NCI-H1417 (cell line): ENCODE data around the gene RTCA.
"Not testable (repeated sequence)": the region's sequence is repeated elsewhere in the genome, so short reads cannot be mapped to it uniquely, and the experiment has no call there.

Experiments used
- DNase-seq, 3 experiments: peaks; one replicate each; lab custom pipeline; 2025; lab: John Stamatoyannopoulos, UW

RTCA gene

GRCh38 chr1:100306735-100307313 is 40.8 kb downstream of the RTCA start:
- DNase-seq: no peak

DNA sequence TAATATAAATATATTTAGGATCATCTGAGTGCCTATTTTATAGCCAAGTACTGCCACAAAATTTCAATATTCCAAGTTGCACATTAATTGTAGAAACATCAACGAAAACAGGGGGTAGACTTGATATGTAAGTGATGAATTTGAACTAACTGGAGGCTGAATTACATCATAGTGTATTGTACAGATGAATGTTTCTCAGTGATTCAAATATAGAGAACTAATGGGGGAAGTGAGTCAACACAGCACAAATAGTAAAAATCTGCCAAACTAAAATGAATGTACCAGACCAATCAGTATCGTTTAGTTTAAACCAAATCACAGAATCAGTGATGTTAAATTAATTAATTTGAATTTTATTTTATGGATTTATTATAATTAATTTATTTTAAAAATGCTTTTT is 42.8 kb downstream of the RTCA start:
- no peak for DNase-seq

DNA sequence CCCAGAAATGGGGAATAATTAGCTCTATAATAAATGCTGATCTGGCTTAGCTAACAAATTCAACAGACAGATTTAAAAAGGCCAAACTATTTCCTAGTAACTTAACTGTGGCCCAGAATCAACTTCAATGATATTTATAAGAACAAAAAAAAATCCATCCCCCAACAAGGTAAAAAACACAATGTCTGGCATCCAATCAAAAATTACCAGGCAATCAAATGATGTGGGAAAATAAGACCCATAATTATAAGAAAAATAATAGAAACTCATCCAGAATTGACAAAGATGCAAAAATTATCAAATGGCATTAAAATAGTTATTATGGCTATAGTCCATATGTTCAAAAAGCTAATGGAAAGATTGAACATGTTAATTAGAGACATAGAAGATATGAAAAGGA is 43.8 kb downstream of the RTCA start:
- no peak for DNase-seq

DNA sequence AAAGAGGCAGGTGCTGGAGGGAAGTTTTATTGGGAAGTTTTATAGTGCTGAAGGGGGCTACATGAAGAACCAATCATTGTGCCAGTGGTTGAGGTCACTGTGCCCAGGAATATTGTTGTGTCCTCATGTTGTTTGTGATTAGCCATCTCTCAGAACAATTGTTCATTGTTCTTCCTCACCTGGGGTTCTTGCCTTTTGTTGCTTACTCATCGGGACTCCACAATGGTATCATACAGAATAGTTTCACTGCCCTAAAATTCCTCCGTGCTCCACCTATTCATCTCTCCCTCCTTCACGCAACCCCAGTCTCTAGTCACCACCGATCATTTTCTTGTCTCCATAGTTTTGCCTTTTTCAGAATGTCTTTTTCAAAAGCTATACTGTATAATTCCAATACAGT is 47.4 kb downstream of the RTCA start:
- DNase-seq: no peak

GRCh38 chr1:100316622-100317021 is 50.6 kb downstream of the RTCA start:
- no peak for DNase-seq

DNA sequence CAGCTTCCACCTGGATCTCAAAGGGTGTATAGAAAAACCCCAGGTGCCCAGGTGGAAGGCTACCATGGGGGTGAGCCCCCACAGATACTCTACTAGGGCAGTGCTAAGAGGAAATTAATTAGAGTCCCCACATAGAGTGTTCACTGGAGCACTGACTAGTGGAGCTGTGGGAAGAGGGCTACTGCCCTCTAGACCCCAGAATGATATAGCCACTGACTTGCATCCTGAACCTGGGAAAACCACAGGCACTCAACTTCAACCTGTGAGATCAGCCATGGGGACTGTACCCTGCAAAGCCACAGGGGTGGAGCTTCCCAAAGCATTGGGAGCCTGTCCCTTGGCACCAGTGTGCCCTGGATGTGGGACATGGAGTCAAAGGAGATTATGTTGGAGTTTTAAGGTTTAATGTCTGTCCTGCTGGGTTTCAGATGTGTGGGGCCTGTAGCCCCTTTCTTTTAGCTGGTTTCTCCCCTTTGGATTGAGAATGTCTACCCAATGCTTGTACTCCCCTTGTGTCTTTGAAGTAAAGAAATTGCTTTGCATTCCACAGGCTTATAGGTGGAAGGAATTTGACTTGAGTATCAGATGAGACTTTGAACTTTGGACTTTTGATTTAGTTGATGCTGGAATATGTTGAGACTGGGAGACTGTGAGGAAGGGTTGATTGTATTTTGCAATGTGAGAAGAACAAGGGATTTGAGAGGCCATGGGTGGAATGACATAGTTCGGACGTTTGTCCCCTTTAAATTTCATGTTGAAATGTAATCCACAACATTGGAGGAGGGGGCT is 54.5 kb downstream of the RTCA start:
- no peak for DNase-seq

DNA sequence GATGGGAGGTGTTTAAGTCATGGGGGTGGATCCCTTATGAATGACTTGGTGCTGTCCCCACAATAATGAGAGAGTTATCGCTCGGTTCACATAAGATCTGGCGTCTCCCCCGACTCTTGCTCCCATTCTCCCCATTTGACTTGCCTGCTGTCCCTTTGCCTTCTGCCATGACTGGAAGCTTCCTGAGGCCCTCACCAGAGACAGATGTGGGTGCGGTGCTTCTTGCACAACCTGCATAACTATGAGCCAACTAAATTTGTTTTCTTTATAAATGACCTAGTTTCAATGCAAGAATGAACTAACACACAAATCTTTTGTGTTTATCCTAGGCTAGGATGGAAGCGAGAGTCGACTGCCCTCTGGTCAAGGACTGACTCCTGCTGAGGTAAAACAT is 55.1 kb downstream of the RTCA start:
- DNase-seq: no peak

GRCh38 chr1:100321506-100321905 is 55.5 kb downstream of the RTCA start:
- DNase-seq: no peak

DNA sequence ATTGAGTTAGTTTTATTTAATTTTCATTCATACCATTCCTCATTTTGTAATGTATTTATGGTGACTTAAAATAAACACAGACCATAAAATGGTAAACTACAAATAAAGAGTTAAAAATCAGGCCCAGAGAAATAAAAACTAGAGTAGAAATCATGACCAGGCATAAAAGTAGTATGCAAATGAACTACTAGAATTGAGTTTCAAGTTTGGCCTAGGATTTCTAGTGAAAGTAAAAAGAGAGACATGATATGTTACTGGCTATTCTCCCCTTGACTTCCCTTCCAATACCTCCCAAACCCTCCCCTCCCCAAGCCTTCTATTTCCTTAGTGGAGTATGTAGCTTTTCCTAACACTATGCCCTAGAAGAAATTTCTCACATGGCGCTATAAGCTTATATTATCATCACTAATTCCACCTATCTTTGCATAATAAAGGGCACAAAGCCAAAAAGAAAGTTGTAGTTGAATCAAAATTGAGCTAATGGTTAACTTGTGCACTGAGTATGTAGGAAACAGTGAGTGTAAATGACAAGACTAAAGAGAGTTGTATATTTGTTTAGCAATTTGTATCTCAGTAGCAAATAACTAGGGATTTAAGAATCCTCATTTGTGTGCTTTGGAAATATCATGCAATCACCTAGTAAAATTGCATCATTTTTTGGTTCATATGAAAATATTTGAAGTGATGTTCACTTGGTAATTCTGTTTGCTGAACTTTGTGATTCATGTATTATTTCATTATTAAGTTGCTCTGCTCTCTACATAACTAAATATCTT is 56.6 kb downstream of the RTCA start:
- DNase-seq: no peak

DNA sequence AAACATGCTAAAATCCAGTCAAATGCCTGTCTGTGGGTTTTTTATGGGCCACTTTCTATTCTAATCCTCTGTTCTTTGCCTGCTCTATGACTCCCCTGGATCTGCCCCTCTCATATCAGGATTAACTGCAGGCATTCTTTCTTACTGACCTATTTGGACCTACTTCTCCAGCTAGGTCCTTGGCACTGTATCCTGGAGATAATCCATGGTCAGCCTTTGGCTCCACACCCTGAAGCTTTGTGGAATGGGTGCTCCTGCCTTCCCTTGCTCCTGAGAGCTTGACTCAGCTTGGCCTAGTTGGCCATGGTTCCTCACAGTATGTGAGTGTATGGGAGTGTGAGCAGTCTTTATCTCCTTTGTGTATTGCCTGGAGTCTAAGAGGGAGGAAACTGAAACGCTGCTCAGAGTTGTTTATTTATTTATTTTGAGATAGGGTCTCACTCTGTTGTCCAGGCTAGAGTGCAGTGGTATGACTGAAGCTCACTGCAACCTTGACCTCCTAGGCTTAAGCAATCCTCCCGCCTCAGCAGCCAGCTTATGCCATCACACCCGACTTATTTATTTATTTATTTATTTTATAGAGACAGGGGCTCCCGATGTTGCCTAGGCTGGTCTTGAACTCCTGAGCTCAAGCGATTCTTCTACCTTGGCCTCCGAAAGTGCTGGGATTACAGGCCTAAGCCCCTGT is 57.5 kb downstream of the RTCA start:
- DNase-seq: no peak

DNA sequence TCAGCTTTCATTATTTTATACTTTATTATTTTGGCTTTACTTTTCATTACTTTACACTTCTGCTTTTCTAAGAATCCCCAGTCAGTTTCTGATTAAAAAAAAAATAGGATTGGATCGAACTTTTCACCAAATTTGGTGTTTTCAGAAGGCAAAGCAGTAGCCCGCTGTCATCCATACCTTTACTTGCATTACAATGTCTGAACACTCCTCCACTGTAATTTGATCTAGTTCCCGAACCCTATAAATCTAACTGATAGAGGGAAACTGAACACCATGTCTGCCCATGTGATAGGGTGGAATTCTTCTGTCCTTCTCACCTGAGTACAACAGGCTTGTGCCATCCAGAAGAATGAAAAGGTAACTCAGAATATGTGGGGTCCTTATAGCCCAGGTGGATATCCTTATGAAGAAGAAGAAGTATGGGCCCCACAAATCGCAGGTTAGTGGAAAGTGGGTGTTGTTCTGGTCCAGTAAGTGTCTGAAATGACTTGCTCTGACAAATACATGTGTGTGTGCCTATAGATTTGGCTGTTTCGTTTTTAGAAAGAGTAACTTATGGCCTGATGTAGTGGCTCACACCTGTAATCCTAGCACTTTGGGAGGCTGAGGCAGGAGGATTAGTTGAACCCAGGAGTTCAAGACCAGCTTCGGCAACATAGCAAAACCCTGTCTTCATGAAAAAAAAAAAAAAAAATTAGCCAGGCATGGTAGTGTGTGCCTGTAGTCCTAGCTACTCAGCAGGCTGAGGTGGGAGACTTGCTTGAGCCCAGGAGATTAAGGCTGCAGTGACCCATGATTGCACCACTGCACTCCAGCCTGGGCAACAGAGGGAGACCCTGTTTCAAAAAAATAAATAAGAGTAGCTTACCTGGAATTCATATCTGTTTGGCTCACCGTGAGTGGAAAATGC is 59.7 kb downstream of the RTCA start:
- no peak for DNase-seq

DNA sequence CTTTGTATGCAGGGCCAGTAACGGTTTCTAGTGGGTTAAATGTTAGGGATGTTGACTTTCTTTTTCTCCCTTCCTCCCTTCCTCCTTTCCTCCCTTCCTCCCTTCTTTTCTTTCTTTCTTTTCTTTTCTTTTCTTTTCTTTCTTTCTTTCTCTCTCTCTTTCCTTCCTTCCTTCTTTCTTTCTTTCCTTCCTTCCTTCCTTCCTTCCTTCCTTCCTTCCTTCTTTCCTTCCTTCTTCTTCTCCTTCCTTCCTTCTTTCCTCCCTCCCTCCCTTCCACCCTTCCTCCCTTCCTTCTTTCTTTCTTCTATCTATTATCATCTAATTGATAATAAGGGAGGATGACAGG is 60.3 kb downstream of the RTCA start:
- not testable (repeated sequence) for DNase-seq

DNA sequence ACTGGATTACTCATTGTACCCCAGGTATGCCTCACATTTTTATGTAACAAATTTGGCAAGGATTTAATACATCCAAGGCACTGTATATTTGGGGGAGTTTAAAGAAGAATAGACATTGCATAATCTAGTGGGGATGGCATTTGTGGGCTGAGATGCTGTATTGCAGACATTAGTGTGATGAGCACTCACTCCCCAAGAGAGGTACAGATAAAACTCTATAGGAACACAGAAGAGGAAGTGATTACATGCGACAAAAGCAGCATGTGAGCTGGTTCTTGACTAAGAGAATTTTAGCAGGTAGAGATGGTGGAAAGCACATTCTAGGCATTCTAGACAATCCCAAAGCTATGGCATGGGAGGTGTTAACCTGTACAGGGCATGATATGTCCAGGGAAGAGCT is 62.1 kb downstream of the RTCA start:
- no peak for DNase-seq

DNA sequence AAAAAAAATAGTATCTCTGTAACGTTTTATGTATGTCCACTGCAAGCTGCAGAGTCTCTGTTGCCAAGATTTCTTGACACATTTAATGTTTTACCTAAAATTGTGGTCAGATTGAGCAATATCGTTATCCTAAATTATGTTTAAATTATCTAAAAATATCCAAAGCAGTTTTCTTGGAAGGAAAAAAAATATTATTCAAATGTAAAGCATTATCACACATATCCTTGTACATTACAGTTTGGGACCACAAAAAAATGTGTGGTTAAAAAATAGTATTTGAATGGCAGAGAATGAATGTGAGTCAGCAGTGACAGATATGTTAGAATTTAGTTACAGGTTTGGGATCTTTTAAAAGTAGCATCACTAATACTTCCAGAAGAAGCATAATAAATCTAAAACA is 65.1 kb downstream of the RTCA start:
- DNase-seq: not testable (repeated sequence)

- DNase-seq: no peak
These were observed 66.3 kb downstream of the RTCA start for GRCh38 chr1:100332331-100332730.

GRCh38 chr1:100335436-100335835 is 69.4 kb downstream of the RTCA start:
- DNase-seq: no peak

GRCh38 chr1:100337878-100338277 is 71.9 kb downstream of the RTCA start:
- not testable (repeated sequence) for DNase-seq

- not testable (repeated sequence) for DNase-seq
These were observed 73.7 kb downstream of the RTCA start for GRCh38 chr1:100339735-100340134.

- DNase-seq: no peak
These were observed 74.5 kb downstream of the RTCA start for GRCh38 chr1:100340494-100340893.

- no peak for DNase-seq
These were observed 76.3 kb downstream of the RTCA start for GRCh38 chr1:100342348-100342747.
